K562 (cell line): ENCODE data around the gene TENM3. TPM values are rescaled to one million over a fixed set of nuclear protein-coding genes. Genes with fewer than 3 reads are reported as not detected.

Experiments
- ATAC-seq: fragments of 200-7000 bp; cut with Tn5 transposase; 3 replicates; pipeline ENCODE4 v1.9.1; 2020; ENCODE audit warnings: moderate library complexity
- BruUV-seq: library from RNA; stranded (reverse); fragments of 400-500 nt; replicated peaks from 2 replicates; lab custom pipeline; 2021; lab: Mats Ljungman, UMichigan
- CTCF ChIA-PET: fragments of 300-600 bp; formaldehyde crosslinking; extraction: SDS; loops from one replicate; lab custom pipeline; 2021; ENCODE audit warnings: low intra/inter-chr PET ratio; lab: Yijun Ruan, JAX
- POLR2A ChIA-PET: fragments of 300-600, 350-650 bp; sonication (Branson Sonifier 250); formaldehyde crosslinking; extraction: SDS; loops from one replicate; lab custom pipeline; 2021; ENCODE audit warnings: antibody characterized with exemption, inconsistent platforms; lab: Yijun Ruan, JAX
- DNase-seq, 4 experiments: peaks; one replicate each; pipeline versions ENCODE4 v3.0.0 to v3.0.0-alpha.2; 2011 to 2018; ENCODE audit warnings: low spot score in 3 of 4, mixed read lengths in 3 of 4; ENCODE audit errors: extremely low read depth in 1 of 4
- FAIRE-seq: peaks from 2 replicates; lab custom pipeline; 2011; peaks lifted over from hg19 to GRCh38; lab: Jason Lieb, UNC
- H2AFZ ChIP-seq: 2 replicates; pipeline ENCODE4 v1.6.0; 2011; ENCODE audit warnings: low read depth, low read length, control low read depth, inconsistent platforms
- H3K27ac ChIP-seq: fragments of 200-600 bp; 3 replicates; pipeline ENCODE4 v1.8.0; 2011; ENCODE audit warnings: low read depth, mild to moderate bottlenecking, control low read depth, inconsistent platforms, low read length, moderate library complexity, mixed read lengths; ENCODE audit errors: extremely low read depth
- H3K27me3 ChIP-seq, 2 experiments: fragments of 300-600 bp in 1 of 2; 2 replicates in 1 of 2; 3 replicates in 1 of 2; pipeline versions ENCODE4 v1.6.0 to v1.8.0; 2011; ENCODE audit warnings: inconsistent platforms in 2 of 2, low read length in 2 of 2, mild to moderate bottlenecking in 1 of 2, mixed read lengths in 1 of 2, moderate library complexity in 1 of 2; ENCODE audit not compliant: control insufficient read depth in 2 of 2, insufficient read depth in 2 of 2
- H3K36me3 ChIP-seq: fragments of 300-600 bp; 3 replicates; pipeline ENCODE4 v1.8.0; 2011; ENCODE audit warnings: mild to moderate bottlenecking, low read length, inconsistent platforms; ENCODE audit not compliant: control insufficient read depth, insufficient read depth
- H3K4me1 ChIP-seq, 2 experiments: fragments of 200-600 bp in 1 of 2; replicated peaks in 1 of 2; 2 replicates in 1 of 2; 3 replicates in 1 of 2; pipeline versions ENCODE4 v1.5.1 to v1.8.0; 2011; ENCODE audit warnings: inconsistent platforms in 2 of 2, low read length in 2 of 2, mild to moderate bottlenecking in 1 of 2, mixed read lengths in 1 of 2, moderate library complexity in 1 of 2; ENCODE audit not compliant: control insufficient read depth in 2 of 2, insufficient read depth in 2 of 2
- H3K4me2 ChIP-seq: 2 replicates; pipeline ENCODE4 v1.6.1; 2011; ENCODE audit warnings: low read length, control low read depth, inconsistent platforms, mixed read lengths; ENCODE audit not compliant: insufficient read depth
- H3K4me3 ChIP-seq: fragments of 200-600 bp; sonication (generic), shearing (Covaris generic); 2 replicates; pipeline ENCODE4 v1.5.1; 2016; ENCODE audit warnings: control low read depth, inconsistent platforms
- H3K79me2 ChIP-seq: fragments of 200-600 bp; 3 replicates; pipeline ENCODE4 v1.8.0; 2011; ENCODE audit warnings: low read length, inconsistent platforms; ENCODE audit not compliant: control insufficient read depth, insufficient read depth
- H3K9ac ChIP-seq, 2 experiments: 2 replicates each; pipeline versions ENCODE4 v1.6.0 to v1.6.1; 2011; ENCODE audit warnings: low read depth in 2 of 2, low read length in 2 of 2, control low read depth in 1 of 2, inconsistent platforms in 1 of 2, mild to moderate bottlenecking in 1 of 2, mixed read lengths in 1 of 2; ENCODE audit not compliant: insufficient read depth in 1 of 2
- H3K9me1 ChIP-seq: one replicate; pipeline ENCODE4 v1.6.0; 2011; ENCODE audit warnings: inconsistent platforms, mild to moderate bottlenecking, low read length, moderate library complexity; ENCODE audit not compliant: control insufficient read depth, insufficient read depth
- H3K9me3 ChIP-seq: replicated peaks from 2 replicates; pipeline ENCODE4 v1.5.1; 2011; ENCODE audit warnings: low read depth, low read length, inconsistent platforms; ENCODE audit not compliant: control insufficient read depth, insufficient read depth
- H4K20me1 ChIP-seq: replicated peaks from 2 replicates; pipeline ENCODE4 v1.6.1; 2011; ENCODE audit warnings: low read length, inconsistent platforms, mixed read lengths; ENCODE audit not compliant: control insufficient read depth, insufficient read depth
- ATF4 ChIP-seq: fragments of 450-650 bp; formaldehyde crosslinking; IDR thresholded peaks from 2 replicates; pipeline ENCODE4 v1.4.0; 2022; ENCODE audit warnings: mild to moderate bottlenecking, moderate library complexity
- CAMTA2 ChIP-seq: fragments of 250-450 bp; sonication (Bioruptor Pico); conservative IDR thresholded peaks from 2 replicates; pipeline ENCODE4 v1.5.1; 2022
- EWSR1 ChIP-seq: fragments of 450-650 bp; IDR thresholded peaks from 2 replicates; pipeline ENCODE4 v1.6.1; 2018; ENCODE audit warnings: borderline replicate concordance, mild to moderate bottlenecking, low read depth, moderate library complexity; ENCODE audit not compliant: partially characterized antibody
- GATAD2B ChIP-seq: fragments of 450-650 bp; IDR thresholded peaks from 2 replicates; pipeline ENCODE4 v1.6.1; 2017; ENCODE audit warnings: mild to moderate bottlenecking, borderline replicate concordance
- PHF8 ChIP-seq: fragments of 200-600 bp; sonication (generic); IDR thresholded peaks from 2 replicates; pipeline ENCODE4 v1.6.1; 2012; ENCODE audit warnings: mixed run types, mild to moderate bottlenecking, inconsistent platforms, low read length, moderate library complexity, borderline replicate concordance
- POLR3G ChIP-seq: IDR thresholded peaks from 2 replicates; pipeline ENCODE4 v1.6.1; 2011; ENCODE audit not compliant: insufficient read length, insufficient replicate concordance; ENCODE audit errors: extremely low read depth
- SRSF7 ChIP-seq: fragments of 200-400 bp; formaldehyde crosslinking; optimal IDR thresholded peaks from 2 replicates; pipeline ENCODE3; 2017; ENCODE audit warnings: mild to moderate bottlenecking, low read depth, low read length
- ZNF140 ChIP-seq: fragments of 250-450 bp; sonication (Bioruptor Pico); IDR thresholded peaks from 2 replicates; pipeline ENCODE4 v1.8.0; 2021; ENCODE audit warnings: moderate library complexity, mild to moderate bottlenecking, inconsistent platforms
- ZNF778 ChIP-seq: fragments of 450-650 bp; formaldehyde crosslinking; IDR thresholded peaks from 2 replicates; pipeline ENCODE4 v1.4.0; 2020; ENCODE audit warnings: mild to moderate bottlenecking, moderate library complexity
- WGBS: fragments of 100-300 bp; shearing (Covaris generic); methylation state at CpG from one replicate; pipeline ENCODE4 v1.1.6; 2016; ENCODE audit warnings: low coverage, mixed read lengths; ENCODE audit not compliant: insufficient coverage; ENCODE audit errors: missing lambda C conversion rate; 5-methylcytosine and 5-hydroxymethylcytosine counted together
- in situ Hi-C: fragments of 300-500 bp; cut with MboI; formaldehyde crosslinking; loops from 4 replicates; pipeline ENCODE4 v1.15.0; 2018; ENCODE audit warnings: inconsistent platforms, mixed read lengths
- intact Hi-C: fragments of 100-400 bp; cut with micrococcal nuclease; formaldehyde crosslinking; loops from 2 replicates; pipeline ENCODE4 v1.14.2; 2022
- polyA plus RNA-seq, 8 experiments: library from polyadenylated mRNA; depleted of rRNA in 4 of 8; stranded (reverse) in 5 of 8; unstranded in 3 of 8; fragments of >200 nt; fragmentation: Nextera tagmentation in 2 of 8; fragmentation: Illumina TruSeq in 1 of 8; extraction: Ambion mirVana in 2 of 8; extraction: Trizol in 1 of 8; gene quantifications; 2 replicates each; pipeline versions ENCODE4 v1.2.1 to v1.2.3, GENCODE V29; 2011 to 2014; ENCODE audit warnings: inconsistent platforms in 1 of 8, missing spikeins in 1 of 8
- total RNA-seq, 7 experiments: library from RNA; depleted of rRNA in 6 of 7; stranded (reverse); fragments of >200 nt in 6 of 7; fragmentation: Illumina TruSeq in 2 of 7; extraction: Trizol in 2 of 7; gene quantifications; 2 replicates each; pipeline versions ENCODE4 v1.2.1 to v1.2.3, GENCODE V29; 2011 to 2021; ENCODE audit warnings: low replicate concordance in 1 of 7
- TF ChIP-seq, protein P1 (sequence below): fragments of 250-450 bp; sonication (Bioruptor Pico); IDR thresholded peaks from 2 replicates; pipeline ENCODE4 v1.5.0; 2022; ENCODE audit warnings: mild to moderate bottlenecking
- TF ChIP-seq, protein P2 (sequence below): fragments of 250-450 bp; sonication (Bioruptor Pico); IDR thresholded peaks from 2 replicates; pipeline ENCODE4 v1.5.0; 2021; ENCODE audit warnings: mild to moderate bottlenecking, moderate library complexity

Gene TENM3
- total and polyA plus RNA-seq, 9 of the 15 experiments (the other 6 are each of a cell fraction or from before 2014, with no cell fraction given): 0.01 to 0.02 TPM; not detected in 7

GRCh38 chr4:182310316-182310715 is 67.1 kb downstream of the TENM3 start:
- 1% methylated on average over 5 of the region's 5 CpGs for WGBS
- Histone ChIP-seq H3K27ac (no peak overlapping the region), H3K9me1 (no peaks in the 10 kb centered on the region), H3K4me3 (no peak overlapping the region), H3K79me2 (no peaks in the 10 kb centered on the region), H4K20me1 (no peaks in the 10 kb centered on the region), H3K9me3 (no peaks in the 10 kb centered on the region), H3K4me1 (no peaks in the 10 kb centered on the region), H3K36me3 (no peaks in the 10 kb centered on the region), H3K9ac (no peak overlapping the region), H3K4me2 (no peak overlapping the region), H2AFZ (no peak overlapping the region), H3K27me3 (no peaks in the 10 kb centered on the region)
- no peak for ATAC-seq
- CTCF ChIA-PET: no interaction called here
- in situ Hi-C loops: no loop called here
- no TSS peak for BruUV-seq
- no peak for DNase-seq
- POLR2A ChIA-PET: no interaction called here
- intact Hi-C loops: no loop called here
- FAIRE-seq: no peak
- TF ChIP-seq, protein P1, sequence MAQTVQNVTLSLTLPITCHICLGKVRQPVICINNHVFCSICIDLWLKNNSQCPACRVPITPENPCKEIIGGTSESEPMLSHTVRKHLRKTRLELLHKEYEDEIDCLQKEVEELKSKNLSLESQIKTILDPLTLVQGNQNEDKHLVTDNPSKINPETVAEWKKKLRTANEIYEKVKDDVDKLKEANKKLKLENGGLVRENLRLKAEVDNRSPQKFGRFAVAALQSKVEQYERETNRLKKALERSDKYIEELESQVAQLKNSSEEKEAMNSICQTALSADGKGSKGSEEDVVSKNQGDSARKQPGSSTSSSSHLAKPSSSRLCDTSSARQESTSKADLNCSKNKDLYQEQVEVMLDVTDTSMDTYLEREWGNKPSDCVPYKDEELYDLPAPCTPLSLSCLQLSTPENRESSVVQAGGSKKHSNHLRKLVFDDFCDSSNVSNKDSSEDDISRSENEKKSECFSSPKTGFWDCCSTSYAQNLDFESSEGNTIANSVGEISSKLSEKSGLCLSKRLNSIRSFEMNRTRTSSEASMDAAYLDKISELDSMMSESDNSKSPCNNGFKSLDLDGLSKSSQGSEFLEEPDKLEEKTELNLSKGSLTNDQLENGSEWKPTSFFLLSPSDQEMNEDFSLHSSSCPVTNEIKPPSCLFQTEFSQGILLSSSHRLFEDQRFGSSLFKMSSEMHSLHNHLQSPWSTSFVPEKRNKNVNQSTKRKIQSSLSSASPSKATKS (CRISPR knock-in tag): no peak
- no peak for TF ChIP-seq ATF4 (CRISPR knock-in tag)
- TF ChIP-seq GATAD2B: no peak
- TF ChIP-seq ZNF778 (CRISPR knock-in tag): no peak
- no peak for TF ChIP-seq SRSF7
- TF ChIP-seq CAMTA2 (CRISPR knock-in tag): no peak
- TF ChIP-seq, protein P2, sequence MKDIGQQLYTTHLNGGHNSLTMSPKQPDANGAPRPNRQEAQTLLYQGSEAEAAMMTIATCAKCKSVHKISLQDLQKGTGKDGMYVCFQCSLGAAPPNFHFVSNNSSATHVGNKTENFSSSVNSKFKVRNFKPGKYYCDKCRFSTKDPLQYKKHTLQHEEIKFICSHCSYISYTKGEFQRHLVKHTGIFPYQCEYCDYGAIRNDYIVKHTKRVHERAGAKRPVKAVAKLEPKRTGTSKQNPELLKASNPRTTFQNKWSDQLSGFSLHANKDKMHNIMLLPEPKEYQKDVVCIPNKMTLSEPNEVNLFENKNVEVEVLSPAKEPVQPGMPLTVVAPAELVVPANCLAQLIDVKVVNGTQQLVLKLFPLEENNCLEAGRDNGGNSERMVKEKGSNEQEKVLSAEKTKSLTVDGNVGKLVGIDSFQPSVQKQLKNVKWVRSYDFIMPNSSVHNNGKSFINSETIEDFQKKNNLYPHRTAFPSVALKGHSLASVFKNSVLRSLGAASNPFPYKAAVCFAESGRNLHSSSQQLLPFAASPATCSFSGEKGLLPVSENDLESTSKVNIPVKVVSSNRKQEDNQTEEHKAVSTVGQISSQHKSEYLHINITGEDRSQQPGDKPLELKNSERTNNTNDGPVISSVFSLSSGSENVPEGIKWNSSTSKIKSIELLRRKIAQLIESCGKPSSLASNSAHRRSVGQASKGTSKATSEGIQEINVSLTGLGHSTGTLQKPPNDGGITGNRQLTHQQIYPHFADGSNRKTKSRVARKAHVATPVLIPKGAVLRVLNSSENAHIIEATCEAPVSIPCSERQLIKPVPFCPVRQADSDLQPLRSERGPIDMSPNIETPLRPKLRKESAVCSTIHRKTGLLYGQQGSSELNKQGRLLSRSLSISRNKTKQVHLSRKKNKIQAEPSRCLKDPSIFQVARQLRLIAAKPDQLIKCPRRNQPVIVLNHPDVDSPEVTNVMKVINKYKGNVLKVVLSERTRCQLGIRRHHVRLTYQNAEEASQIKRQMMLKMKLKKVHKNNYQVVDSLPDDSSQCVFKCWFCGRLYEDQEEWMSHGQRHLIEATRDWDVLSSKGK (CRISPR knock-in tag): no peak
- TF ChIP-seq EWSR1: no peak
- no peak for TF ChIP-seq ZNF140 (CRISPR knock-in tag)
- TF ChIP-seq PHF8: no peak
- no peak for TF ChIP-seq POLR3G
